GM18951 (cell line): Measurements from ENCODE around the gene PALM.

Experiments
- POLR2A ChIP-seq: IDR thresholded peaks from 4 replicates; pipeline ENCODE4 v1.6.1; 2011; ENCODE audit warnings: mild to moderate bottlenecking; ENCODE audit not compliant: insufficient read length, insufficient read depth; ENCODE audit errors: extremely low read depth
- in situ Hi-C: fragments of 300-500 bp; cut with MboI; formaldehyde crosslinking; loops from one replicate; pipeline ENCODE4 v1.12.0; 2022; ENCODE audit warnings: low sequenced_read_pairs, mixed read lengths, inconsistent platforms; ENCODE audit not compliant: unreplicated experiment

The PALM gene

DNA sequence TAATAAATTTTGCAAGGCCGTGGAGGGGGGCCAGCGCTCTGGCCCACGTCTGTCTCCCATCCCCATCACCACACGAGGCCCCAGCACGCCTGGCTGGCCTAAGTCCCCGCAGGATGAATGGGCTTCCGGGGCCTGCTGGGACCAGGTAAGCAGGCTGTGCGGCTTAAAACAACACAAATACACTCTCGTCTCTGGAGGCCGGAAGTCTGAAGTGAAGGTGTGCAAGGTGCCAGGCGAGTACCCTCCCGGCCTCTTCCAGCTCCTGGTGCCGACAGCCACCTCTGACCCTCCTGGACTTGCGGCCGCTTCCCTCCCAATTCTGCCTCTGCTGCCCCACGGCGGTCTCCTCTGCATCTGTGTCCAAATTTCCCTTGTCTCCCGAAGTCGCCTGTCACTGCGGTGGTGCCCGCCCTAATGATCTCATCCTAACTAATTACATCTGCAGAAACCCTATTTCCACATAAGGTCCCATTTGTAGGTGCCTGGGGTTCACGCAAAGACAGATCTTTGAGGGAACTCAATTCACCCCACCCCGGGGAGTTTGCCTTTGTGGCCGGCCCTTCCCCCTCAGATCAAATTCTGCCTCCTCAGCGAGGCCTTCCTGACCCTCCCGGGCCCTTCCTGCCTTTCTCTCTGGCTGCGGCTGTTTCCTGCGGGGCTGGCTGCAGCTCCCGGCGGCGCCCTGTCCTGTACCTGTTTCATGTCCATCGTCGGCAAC, 80.4 kb downstream of the PALM start:
- in situ Hi-C loops: no loop called here

DNA sequence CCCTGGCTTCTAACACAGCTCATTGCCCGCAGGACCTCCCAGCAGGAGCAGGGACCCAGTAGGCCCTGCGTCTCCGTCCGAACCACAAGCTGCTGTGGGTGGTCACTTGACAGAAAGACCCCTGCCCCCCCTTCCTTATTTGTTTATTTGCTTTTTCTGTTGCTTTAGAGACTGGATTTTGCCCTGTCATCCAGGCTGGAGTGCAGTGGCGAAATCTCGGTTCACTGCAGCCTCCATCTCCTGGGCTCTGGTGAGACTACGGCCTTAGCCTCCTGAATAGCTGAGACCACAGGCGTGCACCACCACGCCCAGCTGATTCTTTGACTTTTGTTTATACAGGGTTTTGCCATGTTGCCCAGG, 80.9 kb downstream of the PALM start:
- in situ Hi-C loops: no loop called here
- TF ChIP-seq POLR2A: no peak

More for the DNA sequence above, 80.4 kb downstream of the PALM start:
- no peak for TF ChIP-seq POLR2A

DNA sequence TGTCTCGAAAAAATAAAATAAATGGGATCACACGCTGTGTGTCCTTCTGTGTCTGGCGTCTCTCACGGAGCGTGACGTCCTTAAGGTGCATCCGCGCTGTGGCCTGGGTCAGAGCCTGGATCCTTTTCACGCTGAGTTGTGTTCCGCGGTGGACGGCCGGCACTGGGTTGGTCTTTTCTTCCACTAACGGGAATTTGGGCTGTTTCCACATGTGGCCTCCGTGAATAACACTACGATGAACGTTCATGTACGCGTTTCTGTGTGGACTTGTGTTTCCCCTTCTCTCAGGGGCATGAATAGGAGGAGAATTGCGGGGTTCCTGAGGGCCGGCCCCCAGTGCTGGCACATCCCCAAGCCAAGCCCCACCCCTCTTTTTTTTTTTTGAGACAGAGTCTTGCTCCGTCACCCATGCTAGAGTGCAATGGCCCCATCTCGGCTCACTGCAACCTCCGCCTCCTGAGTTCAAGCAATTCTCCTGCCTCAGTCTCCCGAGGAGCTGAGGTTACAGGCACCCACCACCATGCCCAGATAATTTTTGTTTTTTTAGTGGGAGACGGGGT, 82.4 kb downstream of the PALM start:
- no peak for TF ChIP-seq POLR2A
- in situ Hi-C loops: no loop called here

DNA sequence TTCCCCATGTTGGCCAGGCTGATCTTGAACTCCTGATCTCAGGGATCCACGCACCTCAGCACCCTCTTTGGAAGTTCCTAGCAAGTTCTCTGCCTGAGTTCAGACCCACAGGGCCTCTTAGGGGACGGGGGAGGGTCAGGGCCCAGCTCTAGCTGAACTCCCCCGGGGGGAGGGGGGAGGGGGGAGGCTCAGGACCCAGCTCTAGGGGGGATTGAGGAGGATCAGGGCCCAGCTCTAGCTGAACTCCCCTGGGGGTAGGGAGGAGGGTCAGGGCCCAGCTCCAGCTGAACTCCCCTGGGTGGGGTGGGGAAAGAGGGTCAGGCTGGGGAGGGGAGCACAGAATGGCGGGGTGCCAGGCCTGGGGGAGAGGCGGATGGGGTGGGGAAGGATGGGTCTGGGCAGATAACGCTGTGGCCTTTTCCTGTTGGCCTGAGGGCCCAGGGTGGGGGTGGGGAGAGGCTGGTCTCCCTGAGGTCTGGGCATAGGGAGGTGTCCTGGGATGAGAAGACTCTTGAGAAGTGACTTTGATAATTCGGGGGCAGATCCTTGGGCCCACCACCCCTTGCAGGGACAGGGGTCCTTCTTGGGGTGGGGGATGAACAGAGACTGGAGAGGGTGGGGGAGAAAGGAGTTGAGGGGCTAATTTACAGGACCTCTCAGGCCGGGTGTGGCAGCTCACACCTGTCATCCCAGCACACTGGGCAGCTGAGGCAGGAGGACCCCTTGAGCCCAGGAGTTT, 83.0 kb downstream of the PALM start:
- in situ Hi-C loops: no loop called here
- TF ChIP-seq POLR2A: no peak

DNA sequence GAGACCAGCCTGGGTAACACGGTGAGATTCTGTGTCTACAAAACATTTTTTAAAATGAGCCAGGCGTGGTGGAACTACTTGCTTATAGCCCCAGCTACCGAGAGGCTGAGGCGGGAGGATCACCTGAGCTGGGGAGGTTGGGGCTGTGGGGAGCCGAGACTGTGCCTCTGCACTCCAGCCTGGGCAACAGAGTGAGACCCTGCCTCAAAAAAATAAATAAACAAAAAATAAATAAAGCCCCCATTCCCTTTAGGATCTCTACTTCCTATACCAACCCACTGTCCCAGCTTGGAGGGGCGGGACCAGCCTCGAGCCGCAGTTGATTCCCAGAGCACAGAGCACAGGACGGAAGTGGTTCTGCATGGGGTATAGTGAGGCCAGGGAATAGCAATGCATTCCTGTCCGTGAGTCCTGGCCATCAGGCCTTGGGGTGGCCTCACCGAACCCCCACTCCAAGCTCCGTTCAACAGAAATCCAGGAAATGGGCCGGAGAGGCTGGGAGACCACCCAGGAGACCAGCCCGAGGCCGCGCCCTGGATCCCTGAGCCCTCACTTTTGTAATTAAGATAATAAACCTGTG, 83.7 kb downstream of the PALM start:
- in situ Hi-C loops: no loop called here

DNA sequence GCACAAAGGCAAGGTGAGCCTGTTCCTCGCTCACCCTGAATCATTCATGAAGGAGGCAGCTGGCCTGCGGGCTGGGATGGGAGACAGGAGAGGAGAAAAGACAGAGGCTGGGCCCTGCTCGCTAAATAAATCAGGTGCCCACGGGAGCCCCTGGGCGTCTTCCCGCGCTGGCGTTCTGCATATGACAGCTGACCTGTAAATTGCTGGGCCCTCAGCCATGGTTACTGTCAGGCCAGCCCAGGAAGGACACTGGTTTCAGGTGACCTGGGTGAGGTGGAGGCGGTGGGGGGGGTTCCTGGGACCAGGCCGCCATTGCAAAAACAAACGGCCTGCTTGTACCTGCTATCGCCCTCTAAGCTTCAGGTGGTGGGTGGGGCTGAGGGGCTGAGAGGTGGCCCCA, 85.1 kb downstream of the PALM start:
- TF ChIP-seq POLR2A: no peak
- in situ Hi-C loops: no loop called here

More for the DNA sequence above, 83.7 kb downstream of the PALM start:
- no peak for TF ChIP-seq POLR2A

DNA sequence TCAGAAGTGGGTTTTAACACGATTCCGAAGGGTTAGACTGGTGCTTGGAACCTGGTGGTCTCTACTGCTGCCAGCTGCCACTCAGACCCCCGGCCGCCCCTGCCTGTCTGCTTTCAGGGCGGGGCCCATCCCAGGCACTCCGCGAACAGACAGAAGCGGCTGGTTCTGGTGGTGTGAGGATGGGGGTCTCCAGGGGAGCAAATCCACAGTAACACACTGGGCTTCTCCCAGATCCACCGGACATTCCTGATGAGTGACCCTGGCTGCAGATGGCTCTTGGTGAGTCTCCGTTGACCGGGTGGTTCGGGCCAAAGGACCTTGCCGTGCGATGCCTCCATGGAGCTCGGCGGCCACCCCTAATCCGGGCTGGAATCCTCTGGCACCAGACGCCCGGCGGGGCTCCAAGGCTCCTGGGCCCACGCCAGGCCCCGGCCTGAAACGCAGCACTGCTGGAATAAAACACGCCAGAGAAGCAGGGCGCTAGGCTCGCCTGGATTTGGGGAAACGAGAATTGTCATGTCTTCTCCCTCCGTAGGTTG, 86.4 kb downstream of the PALM start:
- in situ Hi-C loops: no loop called here
- TF ChIP-seq POLR2A: no peak

DNA sequence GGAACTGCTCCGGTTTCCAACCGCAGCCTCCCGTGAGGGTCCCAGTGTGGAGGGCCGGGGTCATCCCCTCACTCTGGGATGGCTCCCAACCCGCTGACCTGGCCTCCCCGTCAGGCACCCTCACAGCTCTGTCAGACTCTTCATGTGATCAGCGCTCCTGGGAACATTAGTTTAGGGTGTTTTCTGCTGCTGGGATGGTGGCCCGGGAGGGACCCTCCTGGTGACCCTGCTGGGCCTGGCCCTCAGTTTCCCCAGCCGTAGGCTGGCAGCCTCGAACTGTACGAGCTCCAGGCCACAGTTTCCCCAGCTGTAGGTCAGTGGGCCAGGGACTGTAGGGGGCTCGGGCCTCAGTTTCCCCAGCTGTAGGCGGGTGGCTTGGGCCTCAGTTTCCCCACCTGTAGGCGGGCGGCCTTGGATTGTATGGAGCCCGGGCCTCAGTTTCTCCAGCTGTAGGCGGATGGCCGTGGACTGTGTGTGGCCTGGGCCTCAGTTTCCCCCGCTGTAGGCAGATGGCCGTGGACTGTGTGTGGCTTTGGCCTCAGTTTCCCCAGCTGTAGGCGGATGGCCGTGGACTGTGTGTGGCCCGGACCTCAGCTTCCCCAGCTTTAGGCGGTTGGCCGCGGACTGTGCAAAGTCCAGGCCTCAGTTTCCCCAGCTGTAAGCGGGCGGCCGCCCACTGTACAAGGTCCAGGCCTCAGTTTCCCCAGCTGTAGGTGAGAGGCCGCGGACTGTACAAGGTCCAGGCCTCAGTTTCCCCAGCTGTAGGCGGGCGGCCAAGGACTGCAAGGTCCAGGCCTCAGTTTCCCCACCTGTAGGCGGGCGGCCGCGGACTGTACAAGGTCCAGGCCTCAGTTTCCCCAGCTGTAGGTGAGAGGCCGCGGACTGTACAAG, 87.2 kb downstream of the PALM start:
- TF ChIP-seq POLR2A: no peak
- in situ Hi-C loops: no loop called here

DNA sequence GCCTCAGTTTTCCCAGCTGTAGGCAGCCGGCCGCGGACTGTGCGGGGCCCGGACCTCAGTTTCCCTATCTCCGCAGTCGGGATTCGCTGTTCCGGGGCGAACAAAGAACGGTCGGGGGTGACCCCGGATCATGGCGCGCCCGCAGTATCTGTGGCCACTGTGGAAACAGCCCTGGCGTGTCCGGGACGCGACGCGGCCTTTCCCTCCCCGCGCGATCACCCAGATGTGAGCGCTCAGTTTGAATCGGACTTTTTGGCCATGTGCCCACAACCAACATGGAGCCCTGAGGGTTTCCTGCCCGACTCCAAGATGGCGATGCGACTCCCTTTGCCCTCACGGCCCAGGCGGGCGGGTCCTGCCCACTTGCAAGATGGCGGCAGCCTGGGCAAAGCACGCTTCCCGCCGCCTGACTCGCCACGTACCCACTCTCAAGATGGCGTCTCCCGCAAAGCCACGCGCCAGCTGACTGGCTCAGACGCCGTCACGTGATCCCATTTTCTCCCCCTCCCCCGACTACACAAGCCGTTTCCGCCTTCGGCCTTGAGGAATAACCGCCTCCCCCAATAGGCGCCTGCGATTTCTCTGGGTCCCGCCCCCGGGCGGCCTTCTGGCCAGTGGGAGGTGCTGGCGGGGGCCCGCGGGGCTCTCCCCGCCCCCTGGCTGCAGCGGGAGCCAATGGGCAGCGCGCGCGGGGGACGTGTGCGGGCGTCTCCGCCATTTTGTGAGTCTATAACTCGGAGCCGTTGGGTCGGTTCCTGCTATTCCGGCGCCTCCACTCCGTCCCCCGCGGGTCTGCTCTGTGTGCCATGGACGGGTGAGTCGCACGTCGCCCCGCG, 88.2 kb downstream of the PALM start, which contains the start of gene PTBP1:
TSS of gene PTBP1 (plus strand) at position 761 of the 836 bp plus-strand sequence. CDS start at position 807, 46 bp downstream.
- TF ChIP-seq POLR2A: peak; percentile 95
- in situ Hi-C loops: no loop called here
